Stomach (tissue), 9 donors: Measurements from ENCODE around the gene SEPTIN1. TPM values are rescaled to one million over a fixed set of nuclear protein-coding genes. Genes with fewer than 3 reads are reported as not detected.
"Not testable (repeated sequence)": the region's sequence is repeated elsewhere in the genome, so short reads cannot be mapped to it uniquely, and the experiment has no call there.

Experiments
- DNase-seq, 2 donors: peaks; one replicate each; pipeline versions ENCODE4 v3.0.0 to v3.0.0-alpha.2; 2013 to 2019
- H3K27ac ChIP-seq, 5 donors: fragments of 200-600 bp in 4 of 5; sonication (generic) in 4 of 5; one replicate each; pipeline ENCODE4 v1.5.1; 2013 to 2019; ENCODE audit warnings: mild to moderate bottlenecking in 1 of 5, moderate library complexity in 1 of 5
- H3K27me3 ChIP-seq, 3 donors: fragments of 200-600 bp; sonication (generic); one replicate each; pipeline ENCODE4 v1.5.1; 2017 to 2019; ENCODE audit warnings: mixed run types in 1 of 3
- H3K36me3 ChIP-seq, 4 donors: fragments of 200-600 bp; sonication (generic); 1 replicate in 3 of 4; 2 replicates in 1 of 4; pipeline ENCODE4 v1.5.1; 2016 to 2019
- H3K4me1 ChIP-seq, 4 donors: fragments of 200-600 bp; sonication (generic); one replicate each; pipeline ENCODE4 v1.5.1; 2016 to 2019
- H3K4me3 ChIP-seq, 4 donors: fragments of 200-600 bp; sonication (generic) in 3 of 4; one replicate each; pipeline ENCODE4 v1.5.1; 2016 to 2019; ENCODE audit warnings: mild to moderate bottlenecking in 1 of 4
- H3K9me3 ChIP-seq, 4 donors: fragments of 200-600 bp; sonication (generic); one replicate each; pipeline ENCODE4 v1.5.1; 2016 to 2019
- EP300 ChIP-seq: sonication (generic); formaldehyde crosslinking; IDR thresholded peaks from one replicate; pipeline ENCODE4 v1.6.1; 2017; ENCODE audit warnings: antibody characterized with exemption
- POLR2A ChIP-seq, 4 donors: fragments of 450-650 bp; IDR thresholded peaks; one replicate each; pipeline ENCODE4 v1.6.1; 2016; ENCODE audit warnings: antibody characterized with exemption in 4 of 4, control low read depth in 2 of 4, mild to moderate bottlenecking in 1 of 4, moderate library complexity in 1 of 4
- POLR2AphosphoS5 ChIP-seq, 3 donors: sonication (generic); formaldehyde crosslinking; IDR thresholded peaks; one replicate each; pipeline ENCODE4 v1.6.1; 2016; ENCODE audit warnings: antibody characterized with exemption in 3 of 3
- WGBS, 5 donors: extraction: QIAGEN DNeasy Blood & Tissue Kit in 3 of 5; methylation state at CpG; one replicate each; pipeline versions ENCODE4 v1.1.5 to v1.1.7; 2013 to 2018; 5-methylcytosine and 5-hydroxymethylcytosine counted together
- intact Hi-C: fragments of 100-400 bp; cut with DNase I; formaldehyde crosslinking; loops from one replicate; pipeline ENCODE4 v1.15.1; 2023; ENCODE audit warnings: low total_unique reads
- polyA plus RNA-seq, 3 donors: library from polyadenylated mRNA; stranded (reverse); fragments of 200-250 nt; gene quantifications; one replicate each; pipeline ENCODE4 v1.2.3, GENCODE V29; 2013
- total RNA-seq, 5 donors: library from RNA; depleted of rRNA; stranded (reverse); fragments of >200 nt; gene quantifications; one replicate each; pipeline versions ENCODE4 v1.1.0 to v1.2.3, GENCODE V29; 2014 to 2016
- TF ChIP-seq, protein P1 (sequence below), 7 experiments: fragments of 450-650 bp in 4 of 7; fragments of 200-600 bp in 3 of 7; sonication (generic) in 3 of 7; IDR thresholded peaks; one replicate each; pipeline ENCODE4 v1.5.1; 2016 to 2019; ENCODE audit warnings: antibody characterized with exemption in 7 of 7, control low read depth in 2 of 7, mild to moderate bottlenecking in 1 of 7
- donor health status: healthy with polysubstance abuse.
- donor health status: Bipolar disorder and iron deficiency.
- donor health status: healthy.

The SEPTIN1 gene
- total and polyA plus RNA-seq, 8 donors, result 0.72 to 10.5 (median 5.3) TPM; not detected in 1

- Histone ChIP-seq H3K9me3 (no peaks in the 10 kb centered on the region), H3K36me3 (peaks cover 9 to 19% (median 15%) of the 10 kb centered on the region in 4 donors), H3K4me1 (peaks cover 0 to 13% (median 3%) of the 10 kb centered on the region in 4 donors), H3K27me3 (no peaks in the 10 kb centered on the region), H3K27ac (no peak overlapping the region), H3K4me3 (no peak overlapping the region)
- DNase-seq, result no peak
- 87 to 100% (median 90%) methylated on average over 3 of the region's 3 CpGs for WGBS, 5 donors
- intact Hi-C loops, result no loop called here
- TF ChIP-seq, protein P1, sequence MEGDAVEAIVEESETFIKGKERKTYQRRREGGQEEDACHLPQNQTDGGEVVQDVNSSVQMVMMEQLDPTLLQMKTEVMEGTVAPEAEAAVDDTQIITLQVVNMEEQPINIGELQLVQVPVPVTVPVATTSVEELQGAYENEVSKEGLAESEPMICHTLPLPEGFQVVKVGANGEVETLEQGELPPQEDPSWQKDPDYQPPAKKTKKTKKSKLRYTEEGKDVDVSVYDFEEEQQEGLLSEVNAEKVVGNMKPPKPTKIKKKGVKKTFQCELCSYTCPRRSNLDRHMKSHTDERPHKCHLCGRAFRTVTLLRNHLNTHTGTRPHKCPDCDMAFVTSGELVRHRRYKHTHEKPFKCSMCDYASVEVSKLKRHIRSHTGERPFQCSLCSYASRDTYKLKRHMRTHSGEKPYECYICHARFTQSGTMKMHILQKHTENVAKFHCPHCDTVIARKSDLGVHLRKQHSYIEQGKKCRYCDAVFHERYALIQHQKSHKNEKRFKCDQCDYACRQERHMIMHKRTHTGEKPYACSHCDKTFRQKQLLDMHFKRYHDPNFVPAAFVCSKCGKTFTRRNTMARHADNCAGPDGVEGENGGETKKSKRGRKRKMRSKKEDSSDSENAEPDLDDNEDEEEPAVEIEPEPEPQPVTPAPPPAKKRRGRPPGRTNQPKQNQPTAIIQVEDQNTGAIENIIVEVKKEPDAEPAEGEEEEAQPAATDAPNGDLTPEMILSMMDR (IDR thresholded peaks at IDR 0.05), result no peak
- TF ChIP-seq EP300 (no peak), POLR2AphosphoS5 (IDR thresholded peaks at IDR 0.05) (no peak), POLR2A (IDR thresholded peaks at IDR 0.05) (no peak)
Measured at GRCh38 chr16:30346286-30346685, 36.1 kb downstream of the SEPTIN1 start.

DNA sequence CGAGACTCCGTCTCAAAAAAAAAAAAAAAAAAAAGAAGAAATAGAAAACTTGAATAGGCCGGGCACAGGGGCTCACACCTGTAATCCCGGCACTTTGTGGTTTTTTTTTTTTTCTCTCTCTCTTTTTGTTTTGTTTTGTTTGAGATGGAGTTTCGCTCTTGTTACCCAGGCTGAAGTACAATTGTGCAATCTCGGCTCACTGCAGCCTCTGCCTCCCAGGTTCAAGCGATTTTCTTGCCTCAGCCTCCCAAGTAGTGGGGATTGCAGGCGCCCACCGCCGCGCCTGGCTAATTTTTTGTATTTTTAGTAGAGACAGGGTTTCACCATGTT is 38.9 kb downstream of the SEPTIN1 start:
- H3K9me3 ChIP-seq, H3K36me3 ChIP-seq, H3K27ac ChIP-seq, H3K4me1 ChIP-seq, H3K27me3 ChIP-seq, DNase-seq, intact Hi-C loops, H3K4me3 ChIP-seq: not testable (repeated sequence)
- WGBS, 5 donors, result 88 to 97% (median 96%) methylated on average over 11 of the region's 11 CpGs

DNA sequence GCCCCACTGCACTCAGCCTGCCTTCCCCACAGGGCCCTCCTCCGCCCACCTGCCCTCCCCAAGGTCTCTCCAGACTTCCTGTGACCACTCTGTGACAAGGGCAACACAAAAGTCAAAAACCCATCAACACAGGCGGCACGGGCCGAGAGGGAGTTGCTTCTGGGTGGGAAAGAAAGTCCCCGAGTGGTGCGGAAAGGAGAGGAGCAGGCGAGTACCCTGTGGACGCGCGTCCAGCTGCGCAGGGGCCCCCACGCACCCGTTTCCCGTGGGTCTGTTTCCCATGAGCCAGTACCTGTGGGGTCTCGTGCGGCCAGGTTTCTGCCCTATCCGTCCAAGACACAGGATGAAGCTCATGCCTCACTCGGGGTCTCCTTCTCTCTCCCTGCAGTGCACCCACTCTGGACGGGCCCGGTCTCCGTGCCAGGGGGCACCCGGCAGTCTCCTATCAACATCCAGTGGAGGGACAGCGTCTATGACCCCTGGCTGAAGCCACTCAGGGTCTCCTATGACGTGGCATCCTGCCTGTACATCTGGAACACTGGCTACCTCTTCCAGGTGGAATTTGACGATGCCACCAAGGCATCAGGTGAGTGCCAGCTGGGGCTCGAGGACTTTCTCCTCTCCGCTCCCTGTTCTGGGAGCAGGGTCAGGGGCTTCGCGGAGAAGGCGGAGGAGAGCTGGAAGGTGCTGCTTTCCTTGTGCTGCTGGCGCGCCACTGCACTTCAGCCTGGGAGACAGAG is 39.4 kb downstream of the SEPTIN1 start:
- no peak for DNase-seq
- TF ChIP-seq, protein P1 (IDR thresholded peaks at IDR 0.05), result no peak
- TF ChIP-seq EP300 (no peak), POLR2AphosphoS5 (IDR thresholded peaks at IDR 0.05) (no peak), POLR2A (IDR thresholded peaks at IDR 0.05) (no peak)
- 92 to 96% (median 95%) methylated on average over 29 to 32 of the region's 32 CpGs for WGBS, 5 donors
- Histone ChIP-seq H3K9me3 (no peaks in the 10 kb centered on the region), H3K27ac (no peak overlapping the region), H3K4me3 (no peak overlapping the region), H3K4me1 (no peaks in the 10 kb centered on the region), H3K27me3 (no peaks in the 10 kb centered on the region), H3K36me3 (no peaks in the 10 kb centered on the region)
- intact Hi-C loops, result no loop called here

- H3K27ac ChIP-seq, H3K4me3 ChIP-seq, H3K9me3 ChIP-seq, DNase-seq, H3K4me1 ChIP-seq, H3K27me3 ChIP-seq, intact Hi-C loops, H3K36me3 ChIP-seq: not testable (repeated sequence)
- 89 to 97% (median 90%) methylated on average over 8 of the region's 8 CpGs for WGBS, 5 donors
Measured at GRCh38 chr16:30341971-30342370, 40.4 kb downstream of the SEPTIN1 start.

GRCh38 chr16:30340621-30341020 is 41.7 kb downstream of the SEPTIN1 start:
- Histone ChIP-seq H3K9me3 (no peaks in the 10 kb centered on the region), H3K4me3 (no peak overlapping the region), H3K4me1 (peaks cover 5 to 8% (median 7%) of the 10 kb centered on the region in 4 donors), H3K27ac (no peak overlapping the region), H3K27me3 (no peaks in the 10 kb centered on the region), H3K36me3 (no peaks in the 10 kb centered on the region)
- TF ChIP-seq POLR2AphosphoS5 (IDR thresholded peaks at IDR 0.05) (no peak), POLR2A (IDR thresholded peaks at IDR 0.05) (no peak), EP300 (no peak)
- TF ChIP-seq, protein P1 (IDR thresholded peaks at IDR 0.05), result no peak
- WGBS, 5 donors, result 85 to 93% (median 87%) methylated on average over 8 to 13 of the region's 13 CpGs
- DNase-seq, result no peak
- intact Hi-C loops, result no loop called here

- H3K4me3 ChIP-seq, H3K36me3 ChIP-seq, H3K27ac ChIP-seq, intact Hi-C loops, H3K9me3 ChIP-seq, DNase-seq, H3K27me3 ChIP-seq: not testable (repeated sequence)
- WGBS, 5 donors, result 81 to 90% (median 90%) methylated on average over 4 to 5 of the region's 5 CpGs
- H3K4me1 ChIP-seq, result peaks cover 6 to 13% (median 9%) of the 10 kb centered on the region in 4 donors
Measured at GRCh38 chr16:30338715-30339114, 43.6 kb downstream of the SEPTIN1 start.

DNA sequence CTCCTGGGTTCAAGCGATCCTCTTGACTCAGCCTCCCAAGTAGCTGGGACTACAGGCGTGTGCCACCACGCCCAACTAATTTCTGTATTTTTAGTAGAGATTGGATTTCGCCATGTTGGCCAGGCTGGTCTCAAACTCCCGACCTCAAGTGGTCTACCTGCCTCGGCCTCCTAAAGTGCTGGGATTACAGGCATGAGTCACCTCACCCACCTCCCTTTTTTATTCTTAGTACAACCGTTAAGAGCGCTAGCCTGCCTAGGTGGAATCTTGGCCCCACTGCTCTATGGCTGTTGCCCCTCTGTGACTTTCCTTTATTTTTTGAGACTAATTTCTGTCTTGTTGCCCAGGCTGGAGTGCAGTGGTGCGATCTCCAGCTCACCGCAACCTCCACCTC is 44.4 kb downstream of the SEPTIN1 start:
- DNase-seq, H3K27ac ChIP-seq, H3K27me3 ChIP-seq, H3K9me3 ChIP-seq, H3K4me3 ChIP-seq, intact Hi-C loops, H3K36me3 ChIP-seq: not testable (repeated sequence)
- H3K4me1 ChIP-seq, result peaks cover 6 to 13% (median 9%) of the 10 kb centered on the region in 4 donors
- WGBS, 5 donors, result 92 to 98% (median 97%) methylated on average over 9 to 10 of the region's 10 CpGs
